ENCODE results near the gene ZBTB46. TPM values are rescaled to one million over a fixed set of nuclear protein-coding genes. Genes with fewer than 3 reads are reported as not detected.

Gene ZBTB46
- total RNA-seq, 1 experiment from 2014 or later = 10.7 TPM

GRCh38 chr20:63878899-63879663 is 48.0 kb upstream of the ZBTB46 start:
- CTCF ChIA-PET = no interaction called here

More at GRCh38 chr20:63878899-63879663, 48.0 kb upstream of the ZBTB46 start:
- no peak for DNase-seq (ENCODE audit: low read depth, low spot score)
- BruUV-seq (replicated peaks) = no TSS peak
- no peak overlapping the region for H3K9ac ChIP-seq (ENCODE audit: low read length)
- H2AFZ ChIP-seq (ENCODE audit: low read depth, low read length, poor library complexity, severe bottlenecking) = no peak overlapping the region
- ChIA-PET POLR2A (no interaction called here), RAD21 (ENCODE audit: low non-redundant PET in 1 of 2, low total read pairs in 2 of 2, uncharacterized antibody in 2 of 2, unreplicated experiment in 2 of 2) (no interaction called here)
- no peaks in the 10 kb centered on the region for H3K4me1 ChIP-seq (ENCODE audit: control insufficient read depth in 1 of 2, insufficient read depth in 2 of 2, low read length in 2 of 2)
- no peaks in the 10 kb centered on the region for H3K9me3 ChIP-seq (ENCODE audit: control insufficient read depth in 1 of 2, insufficient read depth in 1 of 2, low read depth in 1 of 2, low read length in 2 of 2)
- TF ChIP-seq POLR2AphosphoS5 (IDR thresholded peaks at IDR 0.05; ENCODE audit: low read depth, low read length) = no peak
- no peak for TF ChIP-seq REST (IDR thresholded peaks at IDR 0.05; ENCODE audit: low read depth)
- no peak for TF ChIP-seq ZNF274 (IDR thresholded peaks at IDR 0.05; ENCODE audit: low read depth, low read length)
- TF ChIP-seq SRF (IDR thresholded peaks at IDR 0.05; ENCODE audit: low read depth) = no peak
- no peak for TF ChIP-seq RAD21 (IDR thresholded peaks at IDR 0.05; ENCODE audit: low read depth)
- TF ChIP-seq CBX3 (IDR thresholded peaks at IDR 0.05; ENCODE audit: low read depth) = no peak
- TF ChIP-seq SIN3A (IDR thresholded peaks at IDR 0.05; ENCODE audit: low read depth) = no peak
- no peak for TF ChIP-seq EZH2 (IDR thresholded peaks at IDR 0.05)
- TF ChIP-seq JUND (IDR thresholded peaks at IDR 0.05) = no peak
- TF ChIP-seq ATF3 (IDR thresholded peaks at IDR 0.05) = no peak
- no peak for TF ChIP-seq CTCF (IDR thresholded peaks at IDR 0.05 in 2 of 3, conservative IDR thresholded peaks at IDR 0.05 in 1 of 3; ENCODE audit: borderline replicate concordance in 1 of 3, insufficient read depth in 1 of 3, low read depth in 2 of 3, low read length in 2 of 3)
- TF ChIP-seq ELF1 (IDR thresholded peaks at IDR 0.05; ENCODE audit: borderline replicate concordance, low read depth) = no peak
- no peak for TF ChIP-seq CEBPB (IDR thresholded peaks at IDR 0.05; ENCODE audit: low read depth)
- TF ChIP-seq POLR2A (IDR thresholded peaks at IDR 0.05; ENCODE audit: borderline replicate concordance, extremely low read depth, insufficient read depth, insufficient read length) = no peak
- no peak for TF ChIP-seq ZBTB33 (IDR thresholded peaks at IDR 0.05; ENCODE audit: extremely low read depth, insufficient replicate concordance, low read length)
- TF ChIP-seq YY1 (IDR thresholded peaks at IDR 0.05; ENCODE audit: extremely low read depth, insufficient replicate concordance, low read depth, low read length) = no peak
- TF ChIP-seq EZH2phosphoT487 (IDR thresholded peaks at IDR 0.05; ENCODE audit: borderline replicate concordance) = no peak
- no peak for TF ChIP-seq SP1 (IDR thresholded peaks at IDR 0.05; ENCODE audit: low read depth)
- TF ChIP-seq TCF7L2 (IDR thresholded peaks at IDR 0.05; ENCODE audit: borderline replicate concordance, extremely low read depth, insufficient read depth, insufficient read length) = no peak
- no peak for TF ChIP-seq MAX (IDR thresholded peaks at IDR 0.05)
- peaks cover 34 to 47% of the 10 kb centered on the region in 2 experiments for H3K36me3 ChIP-seq (ENCODE audit: control insufficient read depth in 1 of 2, insufficient read depth in 2 of 2, low read length in 2 of 2)
- H3K27ac ChIP-seq (ENCODE audit: low read depth, low read length) = no peak overlapping the region
- H3K4me3 ChIP-seq (replicated peaks in 1 of 2; ENCODE audit: low read depth in 1 of 2, low read length in 2 of 2) = no peak overlapping the region
- H3K4me2 ChIP-seq (ENCODE audit: low read length) = no peak overlapping the region
- no peaks in the 10 kb centered on the region for H4K20me1 ChIP-seq (ENCODE audit: insufficient read depth)
- peaks cover 88% of the 10 kb centered on the region for H3K79me2 ChIP-seq (ENCODE audit: insufficient read depth, low read length)
- ATAC-seq = no peak
- intact Hi-C loops (cut with micrococcal nuclease) = no loop called here
- no peaks in the 10 kb centered on the region for H3K27me3 ChIP-seq (ENCODE audit: insufficient read depth, low read length)
- H3K9me2 ChIP-seq (ENCODE audit: insufficient read depth) = no peaks in the 10 kb centered on the region

Data from HCT116 (cell line).